ENCODE data around the gene SLC39A9. TPM values are rescaled to one million over a fixed set of nuclear protein-coding genes. Genes with fewer than 3 reads are reported as not detected.

The SLC39A9 gene
- total RNA-seq, 1 donor from 2014 or later, result 41.2 TPM

- peaks cover 6% of the 10 kb centered on the region for H3K27me3 Mint-ChIP-seq (ENCODE audit: unreplicated experiment)
- H3K36me3 Mint-ChIP-seq (ENCODE audit: low read depth, unreplicated experiment), result no peaks in the 10 kb centered on the region
- no peak for TF ChIP-seq CTCF (IDR thresholded peaks at IDR 0.05; ENCODE audit: unreplicated experiment)
- no peaks in the 10 kb centered on the region for H3K9me3 Mint-ChIP-seq (ENCODE audit: unreplicated experiment)
- H3K4me1 Mint-ChIP-seq (ENCODE audit: unreplicated experiment), result peaks cover 16% of the 10 kb centered on the region
- no peak overlapping the region for H3K27ac Mint-ChIP-seq (ENCODE audit: unreplicated experiment)
- no peak for DNase-seq (ENCODE audit: low spot score)
- H3K4me3 Mint-ChIP-seq (ENCODE audit: unreplicated experiment), result no peak overlapping the region
These were observed 107.1 kb downstream of the SLC39A9 start for GRCh38 chr14:69505338-69506240.

DNA sequence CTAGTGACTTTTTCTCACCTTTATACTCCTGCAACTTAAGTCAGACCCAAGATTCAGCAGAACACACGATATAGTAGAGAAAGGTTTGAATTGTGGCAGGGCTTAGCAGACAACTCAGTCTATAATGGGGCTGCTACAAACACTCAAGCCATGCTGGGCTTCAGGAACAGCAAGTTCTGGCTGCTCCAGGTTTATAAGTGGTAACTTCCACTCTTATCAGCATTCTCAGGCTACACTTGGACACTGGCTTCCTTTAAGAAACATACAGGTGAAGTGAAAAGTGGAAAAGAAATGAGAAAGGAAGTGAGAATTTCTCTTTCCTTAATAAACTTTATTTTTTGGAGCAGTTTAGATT is 107.7 kb downstream of the SLC39A9 start:
- peaks cover 4% of the 10 kb centered on the region for H3K27me3 Mint-ChIP-seq (ENCODE audit: unreplicated experiment)
- peaks cover 23% of the 10 kb centered on the region for H3K4me1 Mint-ChIP-seq (ENCODE audit: unreplicated experiment)
- TF ChIP-seq CTCF (IDR thresholded peaks at IDR 0.05; ENCODE audit: unreplicated experiment), result no peak
- H3K9me3 Mint-ChIP-seq (ENCODE audit: unreplicated experiment), result no peaks in the 10 kb centered on the region
- no peaks in the 10 kb centered on the region for H3K36me3 Mint-ChIP-seq (ENCODE audit: low read depth, unreplicated experiment)
- DNase-seq (ENCODE audit: low spot score), result no peak
- no peak overlapping the region for H3K4me3 Mint-ChIP-seq (ENCODE audit: unreplicated experiment)
- H3K27ac Mint-ChIP-seq (ENCODE audit: unreplicated experiment), result no peak overlapping the region

Other genes starting within 250 kb of the SLC39A9 start
- 72.0 TPM for gene DCAF5, start 245.6 kb upstream of the SLC39A9 start, total RNA-seq (ENCODE audit: unreplicated experiment)
- 21.0 TPM for gene EXD2, start 207.2 kb upstream of the SLC39A9 start, total RNA-seq (ENCODE audit: unreplicated experiment)
- gene GALNT16, start 138.5 kb upstream of the SLC39A9 start, total RNA-seq (ENCODE audit: unreplicated experiment), result 2.8 TPM
- gene ERH, start 393 bp upstream of the SLC39A9 start, total RNA-seq (ENCODE audit: unreplicated experiment), result 282 TPM
- gene PLEKHD1, start 86.0 kb downstream of the SLC39A9 start, total RNA-seq (ENCODE audit: unreplicated experiment), result 0.80 TPM
- not detected for gene CCDC177, start 176.2 kb downstream of the SLC39A9 start, total RNA-seq (ENCODE audit: unreplicated experiment)
- gene SUSD6, start 212.9 kb downstream of the SLC39A9 start, total RNA-seq (ENCODE audit: unreplicated experiment), result 71.5 TPM

All from endothelial cell (in vitro differentiated cells).